Stomach (tissue), 9 donors: ENCODE data around the gene PACS2. TPM values are rescaled to one million over a fixed set of nuclear protein-coding genes. Genes with fewer than 3 reads are reported as not detected.

ENCODE experiments used
- DNase-seq, 2 donors: peaks; one replicate each; pipeline versions ENCODE4 v3.0.0 to v3.0.0-alpha.2; 2013 to 2019
- H3K27ac ChIP-seq, 5 donors: fragments of 200-600 bp in 4 of 5; sonication (generic) in 4 of 5; one replicate each; pipeline ENCODE4 v1.5.1; 2013 to 2019; ENCODE audit warnings: mild to moderate bottlenecking in 1 of 5, moderate library complexity in 1 of 5
- H3K27me3 ChIP-seq, 3 donors: fragments of 200-600 bp; sonication (generic); one replicate each; pipeline ENCODE4 v1.5.1; 2017 to 2019; ENCODE audit warnings: mixed run types in 1 of 3
- H3K36me3 ChIP-seq, 4 donors: fragments of 200-600 bp; sonication (generic); 1 replicate in 3 of 4; 2 replicates in 1 of 4; pipeline ENCODE4 v1.5.1; 2016 to 2019
- H3K4me1 ChIP-seq, 4 donors: fragments of 200-600 bp; sonication (generic); one replicate each; pipeline ENCODE4 v1.5.1; 2016 to 2019
- H3K4me3 ChIP-seq, 4 donors: fragments of 200-600 bp; sonication (generic) in 3 of 4; one replicate each; pipeline ENCODE4 v1.5.1; 2016 to 2019; ENCODE audit warnings: mild to moderate bottlenecking in 1 of 4
- H3K9me3 ChIP-seq, 4 donors: fragments of 200-600 bp; sonication (generic); one replicate each; pipeline ENCODE4 v1.5.1; 2016 to 2019
- EP300 ChIP-seq: sonication (generic); formaldehyde crosslinking; IDR thresholded peaks from one replicate; pipeline ENCODE4 v1.6.1; 2017; ENCODE audit warnings: antibody characterized with exemption
- POLR2A ChIP-seq, 4 donors: fragments of 450-650 bp; IDR thresholded peaks; one replicate each; pipeline ENCODE4 v1.6.1; 2016; ENCODE audit warnings: antibody characterized with exemption in 4 of 4, control low read depth in 2 of 4, mild to moderate bottlenecking in 1 of 4, moderate library complexity in 1 of 4
- POLR2AphosphoS5 ChIP-seq, 3 donors: sonication (generic); formaldehyde crosslinking; IDR thresholded peaks; one replicate each; pipeline ENCODE4 v1.6.1; 2016; ENCODE audit warnings: antibody characterized with exemption in 3 of 3
- WGBS, 5 donors: extraction: QIAGEN DNeasy Blood & Tissue Kit in 3 of 5; methylation state at CpG; one replicate each; pipeline versions ENCODE4 v1.1.5 to v1.1.7; 2013 to 2018; 5-methylcytosine and 5-hydroxymethylcytosine counted together
- intact Hi-C: fragments of 100-400 bp; cut with DNase I; formaldehyde crosslinking; loops from one replicate; pipeline ENCODE4 v1.15.1; 2023; ENCODE audit warnings: low total_unique reads
- polyA plus RNA-seq, 3 donors: library from polyadenylated mRNA; stranded (reverse); fragments of 200-250 nt; gene quantifications; one replicate each; pipeline ENCODE4 v1.2.3, GENCODE V29; 2013
- total RNA-seq, 5 donors: library from RNA; depleted of rRNA; stranded (reverse); fragments of >200 nt; gene quantifications; one replicate each; pipeline versions ENCODE4 v1.1.0 to v1.2.3, GENCODE V29; 2014 to 2016
- TF ChIP-seq, protein P1 (sequence below), 7 experiments: fragments of 450-650 bp in 4 of 7; fragments of 200-600 bp in 3 of 7; sonication (generic) in 3 of 7; IDR thresholded peaks; one replicate each; pipeline ENCODE4 v1.5.1; 2016 to 2019; ENCODE audit warnings: antibody characterized with exemption in 7 of 7, control low read depth in 2 of 7, mild to moderate bottlenecking in 1 of 7
- donor health status: healthy with polysubstance abuse.
- donor health status: Bipolar disorder and iron deficiency.
- donor health status: healthy.

The PACS2 gene
- total and polyA plus RNA-seq, 8 donors: 23.4 to 209 (median 48.8) TPM

DNA sequence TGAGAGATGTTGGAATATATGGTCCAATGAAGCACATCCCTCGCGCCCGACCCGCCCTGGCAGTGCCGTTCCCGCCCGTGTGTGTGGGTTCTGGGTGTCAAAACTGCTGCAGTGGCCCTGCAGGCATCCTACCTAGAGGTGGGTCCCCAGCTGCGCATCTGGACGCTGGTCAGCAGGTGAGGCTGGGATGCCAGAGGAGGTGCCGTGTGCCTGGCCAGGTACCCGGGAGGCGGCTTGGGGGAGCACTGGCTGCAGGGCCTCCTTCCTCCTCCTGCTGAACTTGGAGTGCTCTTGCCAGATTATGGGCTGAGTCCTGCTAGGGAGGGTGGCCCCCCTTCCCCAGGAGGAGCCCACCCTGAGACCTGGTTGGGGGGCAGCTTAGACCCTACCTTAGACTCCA, 110.3 kb downstream of the PACS2 start:
- intact Hi-C loops: no loop called here
- peaks cover 23 to 28% (median 25%) of the 10 kb centered on the region in 4 donors for H3K4me1 ChIP-seq
- no peak for DNase-seq
- no peak overlapping the region for H3K27ac ChIP-seq
- TF ChIP-seq POLR2A (IDR thresholded peaks at IDR 0.05) (no peak), POLR2AphosphoS5 (IDR thresholded peaks at IDR 0.05) (no peak), EP300 (no peak)
- TF ChIP-seq, protein P1, sequence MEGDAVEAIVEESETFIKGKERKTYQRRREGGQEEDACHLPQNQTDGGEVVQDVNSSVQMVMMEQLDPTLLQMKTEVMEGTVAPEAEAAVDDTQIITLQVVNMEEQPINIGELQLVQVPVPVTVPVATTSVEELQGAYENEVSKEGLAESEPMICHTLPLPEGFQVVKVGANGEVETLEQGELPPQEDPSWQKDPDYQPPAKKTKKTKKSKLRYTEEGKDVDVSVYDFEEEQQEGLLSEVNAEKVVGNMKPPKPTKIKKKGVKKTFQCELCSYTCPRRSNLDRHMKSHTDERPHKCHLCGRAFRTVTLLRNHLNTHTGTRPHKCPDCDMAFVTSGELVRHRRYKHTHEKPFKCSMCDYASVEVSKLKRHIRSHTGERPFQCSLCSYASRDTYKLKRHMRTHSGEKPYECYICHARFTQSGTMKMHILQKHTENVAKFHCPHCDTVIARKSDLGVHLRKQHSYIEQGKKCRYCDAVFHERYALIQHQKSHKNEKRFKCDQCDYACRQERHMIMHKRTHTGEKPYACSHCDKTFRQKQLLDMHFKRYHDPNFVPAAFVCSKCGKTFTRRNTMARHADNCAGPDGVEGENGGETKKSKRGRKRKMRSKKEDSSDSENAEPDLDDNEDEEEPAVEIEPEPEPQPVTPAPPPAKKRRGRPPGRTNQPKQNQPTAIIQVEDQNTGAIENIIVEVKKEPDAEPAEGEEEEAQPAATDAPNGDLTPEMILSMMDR (IDR thresholded peaks at IDR 0.05): no peak
- peaks cover 0 to 3% (median 0%) of the 10 kb centered on the region in 4 donors for H3K9me3 ChIP-seq
- no peaks in the 10 kb centered on the region for H3K27me3 ChIP-seq
- H3K4me3 ChIP-seq: no peak overlapping the region
- WGBS, 5 donors: 82 to 96% (median 96%) methylated on average over 5 to 12 of the region's 12 CpGs
- H3K36me3 ChIP-seq: peaks cover 0 to 35% (median 20%) of the 10 kb centered on the region in 4 donors

DNA sequence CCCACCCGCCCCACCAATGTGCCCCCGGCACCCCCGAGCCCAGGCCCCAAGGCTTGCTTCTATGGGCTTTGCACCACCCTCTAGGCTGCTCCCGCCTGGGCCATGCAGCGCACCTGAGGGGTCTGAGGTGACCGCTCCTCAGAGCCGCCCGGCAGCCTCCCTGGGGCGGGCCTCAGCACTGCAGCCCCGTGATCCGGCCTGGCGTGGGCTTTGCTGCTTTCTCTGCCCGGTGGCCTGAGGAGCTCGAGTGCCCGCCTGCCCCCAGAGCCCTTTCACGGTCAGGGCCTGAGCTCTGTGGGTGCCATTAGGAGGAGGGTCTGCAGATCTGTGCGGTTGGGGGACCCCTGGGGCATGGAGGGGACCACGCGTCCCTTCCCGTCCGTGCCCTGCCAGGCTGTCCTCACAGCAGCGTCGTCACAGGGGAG, 111.3 kb downstream of the PACS2 start:
- intact Hi-C loops: no loop called here
- DNase-seq: no peak
- no peak for TF ChIP-seq POLR2A (IDR thresholded peaks at IDR 0.05)
- no peak for TF ChIP-seq EP300
- no peak for TF ChIP-seq POLR2AphosphoS5 (IDR thresholded peaks at IDR 0.05)
- TF ChIP-seq, protein P1 (IDR thresholded peaks at IDR 0.05): no peak
- 91 to 99% (median 95%) methylated on average over 9 to 23 of the region's 23 CpGs for WGBS, 5 donors
- H3K27ac ChIP-seq: no peak overlapping the region
- no peaks in the 10 kb centered on the region for H3K27me3 ChIP-seq
- peaks cover 0 to 37% (median 20%) of the 10 kb centered on the region in 4 donors for H3K36me3 ChIP-seq
- no peak overlapping the region for H3K4me3 ChIP-seq
- H3K4me1 ChIP-seq: peaks cover 18 to 31% (median 22%) of the 10 kb centered on the region in 4 donors
- H3K9me3 ChIP-seq: peaks cover 0 to 3% (median 0%) of the 10 kb centered on the region in 4 donors

DNA sequence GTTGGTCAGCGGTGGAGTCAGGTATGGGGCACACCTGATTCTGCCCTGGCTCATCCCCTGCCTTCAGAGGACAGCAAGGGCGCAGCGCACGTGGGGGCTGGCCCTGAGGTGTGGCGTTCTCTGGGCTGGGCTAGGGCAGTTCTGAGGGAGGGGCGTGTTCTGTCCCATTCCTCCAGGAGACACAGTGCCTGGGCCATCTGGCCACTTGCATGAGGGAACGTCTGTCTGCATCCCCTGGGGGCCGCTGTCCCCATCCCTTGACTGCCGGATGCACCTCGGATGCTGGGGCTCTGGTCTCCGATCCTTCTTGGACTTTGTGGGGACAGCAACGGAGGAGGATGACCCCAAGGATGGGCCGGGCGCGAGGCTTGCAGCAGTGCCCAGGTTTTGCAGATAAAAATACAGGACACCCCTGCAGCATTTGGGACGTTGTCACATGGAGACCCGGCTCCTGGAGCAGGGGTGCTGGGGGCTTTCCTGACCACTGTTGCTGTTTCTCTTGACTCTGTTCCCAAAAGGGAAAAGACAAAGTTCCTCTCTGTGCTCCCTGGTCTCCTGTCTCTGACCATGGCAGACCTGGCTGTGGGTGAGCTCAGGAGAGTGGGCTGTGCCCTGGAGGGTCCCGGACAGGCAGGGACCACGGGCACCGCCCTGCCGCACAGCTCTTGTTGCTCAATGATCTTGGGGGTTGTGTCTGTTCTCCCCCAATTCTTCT, 112.0 kb downstream of the PACS2 start:
- WGBS, 5 donors: 93 to 99% (median 98%) methylated on average over 20 to 21 of the region's 21 CpGs
- intact Hi-C loops: no loop called here
- Histone ChIP-seq H3K27ac (no peak overlapping the region), H3K36me3 (peaks cover 0 to 44% (median 20%) of the 10 kb centered on the region in 4 donors), H3K9me3 (peaks cover 0 to 3% (median 0%) of the 10 kb centered on the region in 4 donors), H3K4me1 (peaks cover 10 to 28% (median 15%) of the 10 kb centered on the region in 4 donors), H3K27me3 (no peaks in the 10 kb centered on the region), H3K4me3 (no peak overlapping the region)
- no peak for DNase-seq
- no peak for TF ChIP-seq EP300
- TF ChIP-seq POLR2AphosphoS5 (IDR thresholded peaks at IDR 0.05): no peak
- TF ChIP-seq, protein P1 (IDR thresholded peaks at IDR 0.05): no peak
- TF ChIP-seq POLR2A (IDR thresholded peaks at IDR 0.05): no peak

DNA sequence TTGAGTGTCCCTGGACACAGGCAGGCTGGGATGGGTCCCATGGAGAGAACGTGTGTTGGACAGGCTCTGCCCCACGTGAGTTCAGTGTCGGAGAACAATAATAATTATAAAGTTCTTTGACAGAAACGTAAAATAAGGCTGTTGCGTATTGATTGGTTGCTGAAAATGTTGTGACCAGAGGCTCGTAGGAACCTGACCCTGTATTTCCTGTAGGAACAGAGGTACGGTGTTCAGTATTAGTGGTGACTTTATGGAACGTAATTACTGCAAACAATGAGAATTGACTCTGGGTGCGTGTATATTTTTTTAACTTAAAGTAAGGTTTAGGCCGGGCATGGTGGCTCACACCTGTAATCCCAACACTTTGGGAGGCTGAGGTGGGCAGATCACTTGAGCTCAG, 112.9 kb downstream of the PACS2 start:
- H3K4me3 ChIP-seq: no peak overlapping the region
- H3K27ac ChIP-seq: no peak overlapping the region
- no peaks in the 10 kb centered on the region for H3K27me3 ChIP-seq
- TF ChIP-seq POLR2AphosphoS5 (IDR thresholded peaks at IDR 0.05) (no peak), POLR2A (IDR thresholded peaks at IDR 0.05) (no peak), EP300 (no peak)
- TF ChIP-seq, protein P1 (IDR thresholded peaks at IDR 0.05): no peak
- intact Hi-C loops: no loop called here
- H3K9me3 ChIP-seq: peaks cover 0 to 3% (median 0%) of the 10 kb centered on the region in 4 donors
- H3K36me3 ChIP-seq: peaks cover 0 to 46% (median 20%) of the 10 kb centered on the region in 4 donors
- WGBS, 5 donors: 96 to 98% (median 96%) methylated on average over 10 of the region's 10 CpGs
- H3K4me1 ChIP-seq: peaks cover 2 to 19% (median 7%) of the 10 kb centered on the region in 4 donors
- no peak for DNase-seq
